NK-92 (cell line): ENCODE measurements around the gene KLHL42.

Experiments
- DNase-seq: peaks from one replicate; lab custom pipeline; 2025; ENCODE audit not compliant: unreplicated experiment; lab: John Stamatoyannopoulos, UW

The KLHL42 gene

DNA sequence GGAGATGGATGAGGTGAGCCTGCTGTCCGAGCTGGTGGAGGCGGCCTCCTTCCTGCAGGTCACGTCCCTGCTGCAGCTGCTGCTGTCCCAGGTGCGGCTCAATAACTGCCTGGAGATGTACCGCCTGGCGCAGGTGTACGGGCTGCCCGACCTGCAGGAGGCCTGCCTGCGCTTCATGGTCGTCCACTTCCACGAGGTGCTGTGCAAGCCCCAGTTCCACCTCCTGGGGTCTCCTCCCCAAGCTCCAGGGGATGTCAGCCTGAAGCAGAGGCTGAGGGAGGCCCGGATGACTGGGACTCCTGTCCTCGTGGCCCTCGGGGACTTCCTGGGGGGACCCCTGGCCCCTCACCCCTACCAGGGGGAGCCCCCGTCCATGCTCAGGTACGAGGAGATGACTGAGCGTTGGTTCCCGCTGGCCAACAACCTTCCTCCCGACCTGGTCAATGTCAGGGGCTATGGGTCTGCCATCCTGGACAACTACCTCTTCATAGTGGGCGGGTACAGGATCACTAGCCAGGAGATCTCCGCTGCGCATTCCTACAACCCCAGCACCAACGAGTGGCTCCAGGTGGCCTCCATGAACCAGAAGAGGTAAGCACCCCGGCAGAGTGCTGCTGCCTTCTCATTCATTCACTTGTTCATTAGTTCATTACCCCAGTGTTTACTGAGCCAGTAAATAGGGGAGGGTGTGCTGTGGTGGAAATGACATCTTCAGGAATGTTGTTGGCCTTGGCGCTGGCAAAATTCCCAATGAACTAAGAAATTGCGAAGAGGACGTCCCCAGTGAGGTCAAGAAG, 777 bp downstream of the KLHL42 start:
- DNase-seq: no peak

DNA sequence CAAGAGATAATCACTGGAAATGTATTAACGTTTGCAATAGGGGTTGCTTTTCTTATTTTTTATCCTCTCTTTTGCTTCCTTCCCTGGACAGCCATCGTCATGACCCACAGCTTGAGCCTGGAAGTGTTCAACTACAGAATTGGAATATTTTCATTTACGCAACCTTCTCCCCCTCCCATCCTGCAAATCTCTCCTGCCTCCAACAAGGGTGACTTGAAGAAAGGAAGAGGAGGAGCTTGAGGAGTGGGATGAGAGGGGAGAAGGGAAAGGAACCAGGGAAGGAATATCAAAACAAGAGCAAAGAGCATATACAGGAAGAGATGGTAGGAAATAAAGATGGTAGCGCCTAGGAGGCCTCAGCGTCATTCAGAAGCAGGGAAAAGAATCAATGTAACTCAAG, 1.6 kb downstream of the KLHL42 start:
- DNase-seq: no peak

DNA sequence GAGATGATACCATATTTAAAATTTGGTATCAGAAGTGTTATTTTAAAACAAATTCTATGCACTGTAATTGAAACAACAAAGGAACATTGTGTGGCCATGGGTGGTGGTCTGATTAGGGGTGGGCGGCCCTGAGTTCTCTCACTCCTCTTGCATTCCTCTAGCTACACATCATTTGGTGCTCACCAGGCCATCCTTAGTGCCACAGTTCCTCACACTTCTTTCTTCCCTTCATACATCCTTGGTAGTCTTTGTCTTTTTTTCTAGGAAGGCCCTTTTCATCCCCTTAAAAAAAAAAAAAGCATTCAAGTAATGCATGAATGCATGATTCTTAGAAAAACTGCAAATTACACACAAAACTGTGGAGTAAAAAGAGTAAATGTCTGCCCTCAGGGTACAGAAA, 2.4 kb downstream of the KLHL42 start:
- DNase-seq: no peak

- DNase-seq: no peak
Measured at GRCh38 chr12:27785882-27786570, 6.0 kb downstream of the KLHL42 start.

DNA sequence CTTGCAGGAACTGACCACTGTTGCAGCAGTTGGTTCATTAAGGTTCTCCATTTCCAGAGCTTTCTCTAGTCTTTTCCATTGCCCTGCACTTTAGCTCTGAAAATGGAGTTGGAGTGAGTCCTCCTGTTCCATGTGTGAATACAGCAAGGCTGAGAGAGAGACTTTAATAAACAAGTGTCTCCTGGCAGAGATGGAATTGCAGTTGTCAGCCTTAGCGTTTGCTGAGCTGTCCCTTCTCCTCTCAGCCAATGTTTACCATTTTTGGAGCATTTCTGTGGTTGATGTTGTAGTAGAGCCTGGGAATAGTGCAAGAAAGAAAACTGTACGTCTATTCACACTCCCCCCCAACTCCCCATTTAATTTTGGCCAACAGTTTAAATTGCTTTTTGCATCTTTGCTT, 7.5 kb downstream of the KLHL42 start:
- no peak for DNase-seq

DNA sequence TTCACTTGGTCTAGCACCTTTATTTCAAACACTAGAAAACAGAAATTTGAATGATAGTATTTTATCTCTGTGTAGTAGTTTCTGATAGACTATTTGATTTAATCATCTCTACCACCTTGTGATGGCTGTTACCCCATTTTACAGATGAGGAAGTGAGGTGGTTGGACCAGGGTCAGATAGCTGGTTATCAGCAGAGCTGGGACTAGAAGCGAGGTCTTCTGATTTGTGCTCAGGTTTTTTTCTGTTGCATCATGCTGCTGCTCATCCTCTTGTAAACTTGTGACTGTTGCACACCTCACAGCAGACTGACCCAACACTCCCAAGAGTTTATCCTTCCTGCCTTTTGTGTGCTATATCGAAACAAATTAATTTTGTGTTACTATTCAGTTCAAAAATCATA, 10.1 kb downstream of the KLHL42 start:
- no peak for DNase-seq

GRCh38 chr12:27794818-27795584, 15.0 kb downstream of the KLHL42 start:
- DNase-seq: no peak

DNA sequence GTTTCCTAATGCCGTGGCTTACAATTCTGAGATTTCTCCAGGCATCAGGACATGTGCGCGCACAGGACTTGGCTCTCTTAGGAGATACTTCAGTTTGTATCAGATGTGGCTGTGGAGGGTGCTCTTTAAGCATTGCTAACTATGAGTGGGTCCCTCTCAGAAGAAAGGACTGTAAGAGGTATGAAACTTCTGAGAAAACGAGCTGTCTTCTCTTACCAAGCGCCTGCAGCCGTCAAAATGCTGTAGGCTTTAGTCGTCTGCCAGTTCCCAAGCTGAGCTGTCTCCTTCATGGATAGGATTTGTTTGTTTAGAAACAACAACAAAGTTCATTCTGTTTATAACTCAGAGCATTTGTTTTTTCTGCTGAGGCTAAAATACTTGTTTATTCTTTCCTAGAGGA, 16.1 kb downstream of the KLHL42 start:
- DNase-seq: no peak

DNA sequence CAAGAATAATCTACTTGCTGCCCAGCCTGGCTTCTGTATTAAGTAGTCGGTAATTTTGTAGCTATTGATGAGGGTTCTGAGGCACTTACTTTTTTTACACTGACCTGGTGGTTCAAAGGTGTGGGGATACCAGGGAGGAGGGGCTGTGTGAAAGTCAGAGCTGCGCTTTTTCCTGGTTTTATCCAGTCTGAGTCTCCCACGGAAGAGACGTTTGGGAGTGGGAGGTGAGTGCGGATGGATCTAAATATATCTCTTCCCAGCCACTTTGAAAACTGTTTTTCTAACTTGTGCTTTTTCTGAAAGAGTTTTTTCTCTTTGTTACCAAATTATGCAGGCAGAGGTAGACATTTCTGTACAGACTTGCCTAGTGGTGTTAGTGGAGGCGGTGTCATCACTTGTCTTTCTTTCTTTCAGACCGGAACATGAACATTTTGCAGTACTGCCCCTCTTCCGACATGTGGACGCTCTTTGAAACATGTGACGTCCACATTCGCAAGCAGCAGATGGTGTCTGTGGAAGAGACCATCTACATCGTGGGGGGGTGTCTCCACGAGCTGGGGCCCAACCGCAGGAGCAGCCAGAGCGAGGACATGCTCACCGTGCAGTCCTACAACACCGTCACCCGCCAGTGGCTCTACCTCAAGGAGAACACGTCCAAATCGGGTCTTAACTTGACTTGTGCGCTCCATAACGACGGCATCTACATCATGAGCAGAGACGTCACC, 17.4 kb downstream of the KLHL42 start:
- DNase-seq: no peak

DNA sequence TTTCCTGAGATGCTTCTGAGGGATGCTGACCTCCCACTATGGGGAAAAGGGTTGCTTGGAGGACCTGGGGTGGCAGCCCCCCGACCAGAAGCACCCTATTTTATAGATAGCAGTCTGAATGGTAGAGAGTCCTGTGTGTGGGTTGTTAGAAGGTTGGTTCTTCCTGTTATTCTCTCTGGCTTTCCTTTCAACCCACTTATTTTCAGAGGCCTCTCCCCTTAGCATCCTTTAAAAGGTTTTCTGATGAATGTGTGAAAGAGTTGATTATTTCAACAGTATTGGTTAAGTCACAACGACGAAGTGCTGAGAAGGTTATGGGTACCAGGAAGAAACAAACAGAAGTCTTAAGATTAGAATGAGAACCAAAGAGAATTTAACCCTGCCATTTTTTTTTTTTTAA, 20.8 kb downstream of the KLHL42 start:
- DNase-seq: no peak

DNA sequence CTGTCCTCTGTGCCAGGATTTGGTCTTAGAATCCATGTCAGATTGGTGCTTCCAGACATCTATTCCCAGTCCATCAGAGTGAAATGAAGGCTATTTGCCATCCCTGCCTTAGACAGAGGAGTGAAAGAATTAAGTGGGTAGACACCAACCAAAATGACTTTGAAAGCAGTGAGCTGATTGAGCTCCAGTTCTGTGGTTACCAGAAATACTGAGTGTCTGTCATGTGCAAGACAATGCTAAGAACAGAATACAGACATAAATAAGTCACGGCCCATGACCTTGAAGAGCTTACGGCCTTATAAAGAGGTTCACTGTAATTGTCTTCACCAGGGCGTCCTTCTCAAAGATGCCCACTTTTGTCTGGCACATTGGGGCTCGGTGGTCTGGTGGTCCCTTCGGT, 21.6 kb downstream of the KLHL42 start:
- DNase-seq: no peak

DNA sequence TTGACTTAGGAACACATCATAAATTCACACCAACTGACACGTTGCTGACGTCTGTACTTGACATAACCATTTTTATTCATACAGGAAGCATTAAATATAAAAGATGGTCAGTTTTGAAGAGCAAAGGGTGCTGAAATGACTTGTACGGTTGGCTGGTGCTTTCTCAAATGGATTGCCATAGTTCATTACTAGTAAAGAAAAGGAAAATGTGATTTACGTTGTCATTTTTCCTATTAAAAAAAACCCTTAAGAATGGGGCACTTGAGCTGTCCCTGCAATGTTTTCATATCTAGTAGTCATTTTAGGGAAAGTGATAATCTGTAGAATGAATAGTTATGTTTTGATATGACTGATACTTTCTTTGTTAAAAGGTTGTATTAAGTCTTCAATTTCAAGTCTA, 22.5 kb downstream of the KLHL42 start:
- no peak for DNase-seq

GRCh38 chr12:27802936-27803335, 22.9 kb downstream of the KLHL42 start:
- DNase-seq: no peak

GRCh38 chr12:27805238-27805637, 25.2 kb downstream of the KLHL42 start:
- no peak for DNase-seq

DNA sequence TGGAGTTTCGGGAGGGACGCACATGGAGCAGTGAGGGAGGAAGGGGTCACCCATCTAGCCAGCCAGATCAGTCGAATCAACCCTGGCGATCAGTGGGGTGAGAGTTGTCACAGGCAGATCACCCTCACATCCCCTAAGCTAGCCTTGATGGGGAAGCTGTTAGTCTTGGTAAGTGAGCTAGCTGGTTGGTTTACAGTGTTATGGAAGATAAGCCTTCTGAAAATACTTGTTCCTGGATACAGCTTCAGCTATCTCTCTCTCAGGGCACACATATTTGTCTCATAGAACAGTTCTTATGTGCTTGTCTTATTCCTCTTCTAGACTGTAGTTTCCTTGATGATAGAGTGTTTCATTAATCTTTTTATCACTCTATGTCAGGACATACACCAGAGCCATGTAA, 26.2 kb downstream of the KLHL42 start:
- DNase-seq: no peak

DNA sequence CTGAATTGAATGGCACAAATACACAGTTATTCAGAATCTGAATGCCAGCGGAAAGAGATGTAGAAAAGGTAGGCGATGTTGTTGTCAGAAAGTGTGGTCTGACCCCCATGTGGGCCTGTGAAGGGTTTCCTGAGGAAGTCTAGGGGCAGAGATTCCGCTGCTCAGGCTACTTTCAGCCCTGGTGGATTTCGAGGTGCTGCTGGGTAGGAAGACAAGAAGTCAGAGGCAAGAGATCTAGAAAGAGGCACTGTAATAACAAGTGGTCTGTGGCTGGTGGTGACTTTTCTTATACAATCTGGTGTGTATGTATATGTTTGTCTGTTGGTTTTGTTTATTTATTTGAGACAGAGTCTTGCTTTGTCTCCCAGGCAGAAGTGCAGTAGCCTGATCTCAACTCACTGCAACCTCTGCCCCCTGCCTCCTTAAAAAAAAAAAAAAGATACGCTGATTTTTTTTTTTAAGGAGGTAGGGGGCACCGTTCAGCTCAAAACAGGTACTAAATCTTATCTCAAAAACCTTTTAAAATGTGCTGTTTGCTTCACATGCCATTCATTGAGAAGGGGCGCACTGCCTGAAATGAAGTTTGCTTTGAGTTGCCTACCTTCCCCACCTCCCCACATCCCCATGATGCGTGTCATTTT, 27.1 kb downstream of the KLHL42 start:
- no peak for DNase-seq

DNA sequence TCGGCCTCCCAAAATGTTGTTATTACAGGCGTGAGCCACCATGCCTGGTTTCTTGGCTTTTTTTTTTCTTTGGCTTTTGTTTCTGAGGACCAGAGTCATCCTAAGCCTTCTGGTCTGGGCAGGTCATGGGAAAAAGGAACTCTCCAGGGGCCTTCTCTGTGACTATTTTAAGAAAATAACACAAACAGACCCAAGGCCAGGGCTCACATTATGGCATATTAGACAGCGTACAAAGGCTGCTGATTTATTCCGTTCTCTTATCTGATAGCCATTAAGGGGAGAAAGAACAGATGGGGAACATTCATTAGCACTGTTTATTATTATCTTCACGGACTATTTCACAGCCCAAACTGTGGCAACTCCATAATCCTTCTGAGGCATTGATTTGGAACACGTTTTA, 28.8 kb downstream of the KLHL42 start:
- DNase-seq: no peak

DNA sequence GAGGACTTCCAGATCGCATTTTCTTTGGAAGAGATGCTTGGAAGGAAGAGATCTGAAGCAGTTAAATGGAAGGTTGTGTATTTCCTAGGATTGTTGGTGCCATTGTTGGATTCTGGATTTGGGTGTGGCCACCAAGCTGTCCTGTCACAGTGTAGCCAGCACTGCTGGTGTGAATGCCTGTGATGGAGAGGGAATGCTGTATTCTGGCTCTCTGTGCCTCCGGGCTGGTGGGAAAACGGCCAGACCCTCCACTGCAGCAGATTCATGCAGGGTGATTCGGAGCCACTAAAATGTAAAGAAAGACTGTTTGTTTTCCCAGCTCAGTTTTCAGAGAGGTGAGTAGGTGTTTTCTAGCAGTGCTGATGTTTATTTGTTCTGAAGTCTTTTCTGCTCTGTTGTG, 30.7 kb downstream of the KLHL42 start:
- no peak for DNase-seq

DNA sequence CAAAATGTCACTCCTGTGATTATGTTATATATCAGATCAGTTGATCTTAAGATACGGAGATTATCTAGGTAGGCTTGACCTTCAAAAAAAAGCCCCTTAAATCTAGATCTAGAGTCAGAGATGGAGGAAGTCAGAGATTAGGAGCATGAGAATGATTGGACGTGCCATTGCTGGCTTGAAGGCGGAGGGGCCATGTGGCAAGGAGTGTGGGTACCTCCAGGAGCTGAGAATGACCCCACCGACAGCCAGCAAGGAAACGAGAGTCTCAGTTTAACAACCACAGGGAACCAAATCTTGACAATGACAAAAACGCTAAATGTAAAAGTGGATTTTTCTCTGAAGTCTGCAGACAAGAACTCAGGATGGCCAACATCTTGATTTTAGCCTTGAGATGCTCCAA, 32.5 kb downstream of the KLHL42 start:
- DNase-seq: no peak

GRCh38 chr12:27814411-27814810, 34.4 kb downstream of the KLHL42 start:
- DNase-seq: no peak
